Measurements from ENCODE around the gene RPLP1.

RPLP1 gene

DNA sequence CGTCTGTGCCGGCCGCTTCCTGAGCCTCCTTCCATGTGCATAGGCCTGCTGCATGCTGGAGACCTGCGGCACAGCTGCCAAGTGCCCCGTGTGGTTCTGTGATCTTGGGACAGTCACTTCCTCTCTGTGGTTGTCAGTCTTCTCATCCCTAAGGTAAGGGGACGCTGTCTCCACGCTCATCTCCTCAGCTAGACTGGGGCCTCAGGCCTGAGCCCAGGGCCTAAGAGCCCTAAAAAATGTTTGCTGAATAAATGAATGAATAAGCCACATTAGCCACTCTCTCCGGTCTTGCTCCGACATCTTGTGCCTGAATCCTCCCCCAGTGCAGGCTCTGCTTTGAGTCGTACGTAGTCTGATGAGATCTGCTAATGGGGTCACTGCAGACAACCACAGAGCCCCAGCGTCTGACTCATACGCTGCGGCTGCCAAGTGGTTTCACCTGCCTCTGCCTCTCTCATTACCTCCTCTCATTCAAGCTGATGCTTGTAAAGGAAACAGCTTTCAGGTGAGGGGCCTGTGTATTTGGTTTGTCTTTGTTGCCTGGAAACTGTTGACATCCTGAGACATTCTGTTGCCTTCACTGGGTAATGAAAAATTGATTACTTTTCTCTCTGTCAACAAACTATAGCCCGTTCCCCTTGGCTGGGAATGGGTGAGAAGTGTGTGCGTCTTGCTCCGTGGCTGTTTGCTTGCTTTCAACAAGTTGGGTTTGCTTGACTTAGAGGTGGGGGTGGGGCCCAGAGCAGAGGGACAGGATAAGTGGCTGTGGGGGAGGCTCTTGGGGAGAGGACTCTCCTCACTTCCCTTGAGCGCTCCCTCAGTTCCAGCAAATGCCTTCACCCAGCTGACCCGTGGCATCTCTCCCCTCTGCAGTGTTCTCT, 15.9 kb downstream of the RPLP1 start:
- TF ChIP-seq, protein P1, sequence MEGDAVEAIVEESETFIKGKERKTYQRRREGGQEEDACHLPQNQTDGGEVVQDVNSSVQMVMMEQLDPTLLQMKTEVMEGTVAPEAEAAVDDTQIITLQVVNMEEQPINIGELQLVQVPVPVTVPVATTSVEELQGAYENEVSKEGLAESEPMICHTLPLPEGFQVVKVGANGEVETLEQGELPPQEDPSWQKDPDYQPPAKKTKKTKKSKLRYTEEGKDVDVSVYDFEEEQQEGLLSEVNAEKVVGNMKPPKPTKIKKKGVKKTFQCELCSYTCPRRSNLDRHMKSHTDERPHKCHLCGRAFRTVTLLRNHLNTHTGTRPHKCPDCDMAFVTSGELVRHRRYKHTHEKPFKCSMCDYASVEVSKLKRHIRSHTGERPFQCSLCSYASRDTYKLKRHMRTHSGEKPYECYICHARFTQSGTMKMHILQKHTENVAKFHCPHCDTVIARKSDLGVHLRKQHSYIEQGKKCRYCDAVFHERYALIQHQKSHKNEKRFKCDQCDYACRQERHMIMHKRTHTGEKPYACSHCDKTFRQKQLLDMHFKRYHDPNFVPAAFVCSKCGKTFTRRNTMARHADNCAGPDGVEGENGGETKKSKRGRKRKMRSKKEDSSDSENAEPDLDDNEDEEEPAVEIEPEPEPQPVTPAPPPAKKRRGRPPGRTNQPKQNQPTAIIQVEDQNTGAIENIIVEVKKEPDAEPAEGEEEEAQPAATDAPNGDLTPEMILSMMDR (IDR thresholded peaks at IDR 0.05; ENCODE audit: low read depth, low read length), result no peak
- H3K4me3 ChIP-seq (ENCODE audit: low read depth, low read length), result no peak overlapping the region

DNA sequence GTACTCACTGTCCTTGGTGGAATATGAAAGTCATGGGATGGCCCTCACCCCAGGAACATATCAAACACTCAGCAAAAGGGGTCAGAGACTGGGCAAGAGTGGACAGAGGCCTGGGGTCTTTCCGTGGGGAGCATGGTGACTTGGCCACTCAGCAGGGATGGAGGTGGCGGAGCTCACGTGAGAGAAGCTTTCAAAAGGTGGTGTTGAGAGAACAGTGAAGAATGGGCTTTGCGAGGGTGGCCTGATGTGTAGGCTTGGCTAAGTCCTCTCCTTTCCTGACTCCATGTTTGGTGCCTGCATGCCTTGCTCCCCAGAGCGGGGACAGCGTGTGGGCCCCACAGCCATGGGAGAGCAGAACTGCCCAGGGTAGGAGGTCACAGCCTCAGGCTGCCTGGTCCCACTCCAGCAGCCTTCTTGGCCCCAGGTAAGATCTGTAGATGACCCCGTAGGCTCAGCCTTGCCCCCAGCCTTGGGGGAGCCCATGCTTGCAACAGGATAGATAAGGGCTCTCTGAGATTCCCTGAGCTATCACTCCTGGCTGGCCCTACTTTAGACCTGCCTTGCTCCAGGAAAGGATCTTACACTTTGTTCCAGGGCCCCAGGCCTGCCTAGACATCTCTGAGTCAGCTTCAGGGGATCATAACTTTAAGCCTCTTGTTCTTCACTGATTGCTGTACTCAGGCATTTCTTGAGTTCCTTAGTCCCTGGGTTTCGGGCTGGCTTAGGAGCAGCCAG, 17.0 kb downstream of the RPLP1 start:
- TF ChIP-seq, protein P1 (IDR thresholded peaks at IDR 0.05; ENCODE audit: low read depth, low read length), result no peak
- no peak overlapping the region for H3K4me3 ChIP-seq (ENCODE audit: low read depth, low read length)

DNA sequence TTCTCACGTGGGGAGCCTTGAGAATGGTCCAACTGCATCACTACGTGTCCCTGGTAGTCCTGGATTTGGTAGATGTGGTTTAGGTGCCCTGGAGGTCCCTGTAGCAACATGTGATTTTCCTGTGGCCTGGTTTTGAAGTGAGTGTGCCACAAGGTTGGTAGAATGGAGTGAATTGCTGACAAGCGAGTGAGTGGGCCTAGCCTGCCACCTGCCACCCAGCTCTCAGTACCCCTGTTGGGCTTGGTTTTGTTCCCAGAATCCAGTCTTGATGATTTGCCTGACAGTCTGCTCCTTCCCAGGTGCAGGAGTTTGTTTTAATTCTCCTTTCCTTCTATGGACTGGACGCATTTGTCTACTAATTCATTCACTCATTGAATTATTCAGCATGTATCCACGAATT, 19.4 kb downstream of the RPLP1 start:
- no peak overlapping the region for H3K4me3 ChIP-seq (ENCODE audit: low read depth, low read length)
- TF ChIP-seq, protein P1 (IDR thresholded peaks at IDR 0.05; ENCODE audit: low read depth, low read length), result no peak

DNA sequence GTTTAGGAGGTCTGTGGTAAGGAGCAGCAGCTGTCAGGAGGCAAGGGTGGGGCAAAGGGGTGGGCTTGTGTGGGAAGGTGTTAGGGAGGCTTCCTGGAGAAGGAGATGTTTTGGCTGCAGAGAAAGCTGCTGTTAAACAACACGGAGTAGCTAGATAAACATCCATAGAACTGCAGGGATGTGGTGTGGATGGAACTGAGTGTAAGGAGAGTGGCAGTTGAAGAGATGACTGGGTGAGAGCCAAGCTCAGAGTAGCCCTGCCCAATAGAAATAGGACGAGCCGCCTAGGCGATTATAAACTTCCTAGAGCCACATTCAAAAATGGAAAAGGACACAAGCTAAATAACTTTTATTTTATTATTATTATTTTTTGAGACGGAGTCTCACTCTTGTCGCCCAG, 19.9 kb downstream of the RPLP1 start:
- TF ChIP-seq, protein P1 (IDR thresholded peaks at IDR 0.05; ENCODE audit: low read depth, low read length), result no peak
- H3K4me3 ChIP-seq (ENCODE audit: low read depth, low read length), result no peak overlapping the region

DNA sequence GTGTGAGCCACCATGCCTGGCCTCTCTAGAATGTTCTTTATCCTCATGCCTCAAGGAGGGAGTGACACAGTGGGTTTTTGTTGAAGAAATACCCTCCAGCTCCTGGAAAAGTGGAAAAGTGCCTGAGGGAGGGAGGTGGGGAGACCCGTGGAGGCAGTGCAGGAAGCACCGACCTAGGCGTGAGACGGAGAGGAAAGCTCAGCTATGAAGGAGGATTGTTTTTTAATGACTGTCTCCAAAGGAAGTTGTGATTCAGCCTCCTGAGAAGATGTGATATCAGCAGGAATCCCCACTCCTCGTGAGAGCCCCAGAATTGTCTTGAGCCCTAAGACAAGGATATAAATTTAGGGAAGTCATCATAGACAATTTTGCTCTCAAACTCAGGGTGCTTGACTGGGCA, 21.7 kb downstream of the RPLP1 start:
- H3K4me3 ChIP-seq (ENCODE audit: low read depth, low read length), result no peak overlapping the region
- TF ChIP-seq, protein P1 (IDR thresholded peaks at IDR 0.05; ENCODE audit: low read depth, low read length), result no peak

DNA sequence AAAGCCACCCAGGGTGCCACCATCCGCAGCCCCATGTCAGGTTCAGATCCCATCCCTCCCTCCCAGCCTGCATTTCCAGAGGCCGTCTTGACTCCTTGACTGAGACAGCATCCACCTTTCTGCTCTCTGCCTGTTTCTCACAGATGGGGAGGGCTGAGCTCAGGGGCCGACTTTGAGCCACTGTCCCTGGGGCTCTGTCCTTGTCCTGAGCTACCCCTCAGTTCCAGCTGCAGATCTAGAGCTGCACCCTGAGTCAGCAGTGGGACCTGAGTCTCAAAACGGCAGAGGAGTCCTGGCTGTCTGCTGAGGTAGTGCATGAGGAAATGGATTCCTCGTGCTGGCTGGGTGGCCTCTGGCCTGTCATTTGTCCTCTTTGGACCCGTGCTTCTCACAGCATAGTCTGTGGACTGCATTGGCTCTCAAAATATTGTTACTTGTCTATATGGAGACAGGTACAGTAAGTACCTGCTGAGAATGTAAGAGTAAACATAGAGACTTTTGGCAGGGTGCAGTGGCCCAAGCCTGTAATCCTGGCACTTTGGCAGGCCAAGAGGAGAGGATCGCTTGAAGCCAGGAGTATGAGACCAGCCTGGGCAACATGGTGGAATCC, 22.3 kb downstream of the RPLP1 start:
- TF ChIP-seq, protein P1 (IDR thresholded peaks at IDR 0.05; ENCODE audit: low read depth, low read length), result 0 out of 2 replicates have a peak, but pooled peaks have one; percentile 21
- H3K4me3 ChIP-seq (ENCODE audit: low read depth, low read length), result no peak overlapping the region

Measured in WI38 (cell line).